T-helper 17 cell (primary cell): ENCODE data around the gene RAB25. TPM values are rescaled to one million over a fixed set of nuclear protein-coding genes. Genes with fewer than 3 reads are reported as not detected.
A peak's percentile ranks its signal among the peaks of the same experiment; 100 is the strongest.

ENCODE experiments used
- ATAC-seq: fragments of 150-1000 bp; cut with Tn5 transposase; 2 replicates; pipeline ENCODE4 v1.10.0; 2021; ENCODE audit warnings: mild to moderate bottlenecking, moderate library complexity
- DNase-seq, 3 donors: peaks; one replicate each; pipeline versions ENCODE4 v3.0.0 to v3.0.0-alpha.2; 2020 to 2021
- H3K9me3 ChIP-seq: one replicate; pipeline ENCODE4 v1.7.0; 2013; ENCODE audit warnings: low read length, mild to moderate bottlenecking; ENCODE audit not compliant: control insufficient read depth, poor library complexity, severe bottlenecking
- H3K27ac Mint-ChIP-seq: one replicate; pipeline ENCODE4 v1.8.0; 2022; ENCODE audit warnings: mild to moderate bottlenecking, moderate library complexity, mixed read lengths
- H3K27me3 Mint-ChIP-seq: one replicate; pipeline ENCODE4 v1.8.0; 2022; ENCODE audit warnings: mixed read lengths
- H3K36me3 Mint-ChIP-seq: one replicate; pipeline ENCODE4 v1.8.0; 2022; ENCODE audit warnings: low read depth, mixed read lengths
- H3K4me1 Mint-ChIP-seq: one replicate; pipeline ENCODE4 v1.8.0; 2022; ENCODE audit warnings: mild to moderate bottlenecking, mixed read lengths
- H3K4me3 Mint-ChIP-seq: one replicate; pipeline ENCODE4 v1.8.0; 2022; ENCODE audit warnings: mild to moderate bottlenecking, moderate library complexity, mixed read lengths
- total RNA-seq, 4 donors: library from RNA in 2 of 4; stranded (reverse) in 2 of 4; gene quantifications; one replicate each; pipeline ENCODE4 v1.2.3 and lab custom pipeline; 2022 to 2026

RAB25 gene
- total RNA-seq, 2 donors from 2014 or later: 1.4 to 1.8 TPM

- no peaks in the 10 kb centered on the region for H3K36me3 Mint-ChIP-seq
- ATAC-seq (peak; percentile 61), DNase-seq (peak; percentile 61 to 80 (median 73))
- H3K4me1 Mint-ChIP-seq: peaks cover 42% of the 10 kb centered on the region
- no peaks in the 10 kb centered on the region for H3K27me3 Mint-ChIP-seq
- H3K27ac Mint-ChIP-seq: peak overlapping the region; percentile 100
- peak overlapping the region; percentile 89 for H3K4me3 Mint-ChIP-seq
- no peaks in the 10 kb centered on the region for H3K9me3 ChIP-seq
These were observed 43.3 kb downstream of the RAB25 start for GRCh38 chr1:156104065-156104810.

- no peaks in the 10 kb centered on the region for H3K9me3 ChIP-seq
- Mint-ChIP-seq H3K4me1 (peaks cover 40% of the 10 kb centered on the region), H3K36me3 (no peaks in the 10 kb centered on the region), H3K27me3 (no peaks in the 10 kb centered on the region), H3K4me3 (peak overlapping the region; percentile 89), H3K27ac (peak overlapping the region; percentile 100)
- no peak for ATAC-seq
- no peak for DNase-seq
These were observed 44.2 kb downstream of the RAB25 start for GRCh38 chr1:156104861-156105832.

- Mint-ChIP-seq H3K4me3 (peak overlapping the region; percentile 89), H3K36me3 (no peaks in the 10 kb centered on the region), H3K4me1 (peaks cover 33% of the 10 kb centered on the region), H3K27me3 (no peaks in the 10 kb centered on the region), H3K27ac (peak overlapping the region; percentile 100)
- ATAC-seq: no peak
- DNase-seq: no peak
- H3K9me3 ChIP-seq: no peaks in the 10 kb centered on the region
These were observed 45.9 kb downstream of the RAB25 start for GRCh38 chr1:156106624-156107488.

GRCh38 chr1:156108057-156108456 lies 47.1 kb downstream of the RAB25 start:
- Mint-ChIP-seq H3K4me3 (no peak overlapping the region), H3K27me3 (no peaks in the 10 kb centered on the region), H3K36me3 (no peaks in the 10 kb centered on the region), H3K27ac (peak overlapping the region; percentile 100), H3K4me1 (peaks cover 30% of the 10 kb centered on the region)
- DNase-seq: no peak
- H3K9me3 ChIP-seq: no peaks in the 10 kb centered on the region
- no peak for ATAC-seq

- Mint-ChIP-seq H3K36me3 (no peaks in the 10 kb centered on the region), H3K4me3 (no peak overlapping the region), H3K27ac (peak overlapping the region; percentile 100), H3K4me1 (peaks cover 27% of the 10 kb centered on the region), H3K27me3 (no peaks in the 10 kb centered on the region)
- ATAC-seq (no peak), DNase-seq (no peak)
- H3K9me3 ChIP-seq: no peaks in the 10 kb centered on the region
These were observed 47.8 kb downstream of the RAB25 start for GRCh38 chr1:156108664-156109241.

GRCh38 chr1:156110252-156110651 lies 49.3 kb downstream of the RAB25 start:
- Mint-ChIP-seq H3K27me3 (no peaks in the 10 kb centered on the region), H3K4me1 (peaks cover 27% of the 10 kb centered on the region), H3K27ac (peak overlapping the region; percentile 100)

GRCh38 chr1:156111355-156111962 lies 50.5 kb downstream of the RAB25 start:
- Mint-ChIP-seq H3K27me3 (no peaks in the 10 kb centered on the region), H3K27ac (peak overlapping the region; percentile 100), H3K36me3 (peaks cover 2% of the 10 kb centered on the region), H3K4me1 (peaks cover 29% of the 10 kb centered on the region), H3K4me3 (no peak overlapping the region)
- ATAC-seq (no peak), DNase-seq (no peak)
- H3K9me3 ChIP-seq: no peaks in the 10 kb centered on the region

More at GRCh38 chr1:156110252-156110651, 49.3 kb downstream of the RAB25 start:
- ATAC-seq (no peak), DNase-seq (no peak)
- H3K9me3 ChIP-seq: no peaks in the 10 kb centered on the region
- H3K36me3 Mint-ChIP-seq: peaks cover 2% of the 10 kb centered on the region
- H3K4me3 Mint-ChIP-seq: peak overlapping the region; percentile 19

- no peaks in the 10 kb centered on the region for H3K9me3 ChIP-seq
- no peaks in the 10 kb centered on the region for H3K27me3 Mint-ChIP-seq
- H3K4me1 Mint-ChIP-seq: peaks cover 28% of the 10 kb centered on the region
- peak overlapping the region; percentile 100 for H3K27ac Mint-ChIP-seq
- H3K4me3 Mint-ChIP-seq: no peak overlapping the region
- DNase-seq (no peak), ATAC-seq (no peak)
- H3K36me3 Mint-ChIP-seq: peaks cover 2% of the 10 kb centered on the region
These were observed 51.5 kb downstream of the RAB25 start for GRCh38 chr1:156112276-156113137.

GRCh38 chr1:156113282-156113950 lies 52.5 kb downstream of the RAB25 start:
- H3K9me3 ChIP-seq: no peaks in the 10 kb centered on the region
- peak overlapping the region; percentile 93 for H3K4me3 Mint-ChIP-seq
- H3K27me3 Mint-ChIP-seq: no peaks in the 10 kb centered on the region
- ATAC-seq (no peak), DNase-seq (no peak)
- peaks cover 4% of the 10 kb centered on the region for H3K36me3 Mint-ChIP-seq
- peaks cover 33% of the 10 kb centered on the region for H3K4me1 Mint-ChIP-seq
- peak overlapping the region; percentile 100 for H3K27ac Mint-ChIP-seq

- H3K9me3 ChIP-seq: no peaks in the 10 kb centered on the region
- Mint-ChIP-seq H3K27ac (peak within 1 kb of the TSS; percentile 100), H3K27me3 (no peaks in the 10 kb centered on the region), H3K4me3 (peak within 1 kb of the TSS; percentile 93), H3K36me3 (peaks cover 5% of the 10 kb centered on the region), H3K4me1 (peaks cover 35% of the 10 kb centered on the region)
- DNase-seq (peak; percentile 74 to 84 (median 74)), ATAC-seq (peak; percentile 82)
These were observed 53.4 kb downstream of the RAB25 start, which contains the start of gene LMNA for GRCh38 chr1:156114101-156114918. TSS of gene LMNA (plus strand) at chr1:156114711. CDS start at chr1:156114919, 208 bp downstream.
